Ishikawa (cell line): ENCODE results near the gene PKN1.
A peak's percentile ranks its signal among the peaks of the same experiment; 100 is the strongest.

Experiments used
- CEBPB ChIP-seq: IDR thresholded peaks from 2 replicates; pipeline ENCODE4 v1.6.1; 2012
- CREB1 ChIP-seq: IDR thresholded peaks from 2 replicates; pipeline ENCODE4 v1.6.1; 2012; ENCODE audit warnings: low read depth
- EGR1 ChIP-seq: IDR thresholded peaks from 2 replicates; pipeline ENCODE4 v1.6.1; 2012
- EP300 ChIP-seq: IDR thresholded peaks from 2 replicates; pipeline ENCODE4 v1.6.1; 2012; ENCODE audit warnings: borderline replicate concordance
- FOXM1 ChIP-seq: IDR thresholded peaks from 2 replicates; pipeline ENCODE4 v1.6.1; 2012; ENCODE audit warnings: low read depth, borderline replicate concordance
- NFIC ChIP-seq: IDR thresholded peaks from 2 replicates; pipeline ENCODE4 v1.6.1; 2012
- RAD21 ChIP-seq: IDR thresholded peaks from 2 replicates; pipeline ENCODE4 v1.6.1; 2012; ENCODE audit warnings: low read depth
- TAF1 ChIP-seq: IDR thresholded peaks from 2 replicates; pipeline ENCODE4 v1.6.1; 2012; ENCODE audit warnings: low read depth, mild to moderate bottlenecking
- TCF12 ChIP-seq: IDR thresholded peaks from 2 replicates; pipeline ENCODE4 v1.6.1; 2012; ENCODE audit warnings: low read depth
- TEAD4 ChIP-seq: IDR thresholded peaks from 2 replicates; pipeline ENCODE4 v1.6.1; 2012
- USF1 ChIP-seq: IDR thresholded peaks from 2 replicates; pipeline ENCODE4 v1.6.1; 2012
- YY1 ChIP-seq: IDR thresholded peaks from 2 replicates; pipeline ENCODE4 v1.6.1; 2012; ENCODE audit warnings: low read depth
- ZBTB7A ChIP-seq: IDR thresholded peaks from 2 replicates; pipeline ENCODE4 v1.6.1; 2012; ENCODE audit warnings: low read depth
- TF ChIP-seq, protein P1 (sequence below): IDR thresholded peaks from 2 replicates; pipeline ENCODE4 v1.6.1; 2012; ENCODE audit warnings: low read depth, mild to moderate bottlenecking
- TF ChIP-seq, protein P2 (sequence below): IDR thresholded peaks from 2 replicates; pipeline ENCODE4 v1.6.1; 2012

The PKN1 gene

GRCh38 chr19:14460935-14461334 is 27.8 kb downstream of the PKN1 start:
- TF ChIP-seq NFIC, result no peak

DNA sequence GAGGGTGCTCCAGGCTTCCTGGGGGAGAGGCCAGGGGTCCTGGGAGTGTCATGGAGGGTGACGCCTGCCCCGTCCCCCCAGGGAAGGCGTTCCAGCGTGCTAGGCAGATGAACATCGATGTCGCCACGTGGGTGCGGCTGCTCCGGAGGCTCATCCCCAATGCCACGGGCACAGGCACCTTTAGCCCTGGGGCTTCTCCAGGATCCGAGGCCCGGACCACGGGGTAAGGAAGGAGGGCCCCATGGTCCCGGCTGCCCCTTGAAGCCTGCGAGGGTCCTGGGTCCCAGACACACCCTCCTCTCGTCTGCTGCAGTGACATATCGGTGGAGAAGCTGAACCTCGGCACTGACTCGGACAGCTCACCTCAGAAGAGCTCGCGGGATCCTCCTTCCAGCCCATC is 30.6 kb downstream of the PKN1 start:
- TF ChIP-seq YY1, result no peak
- no peak for TF ChIP-seq TCF12

- TF ChIP-seq TAF1 (no peak), FOXM1 (no peak), EGR1 (no peak), ZBTB7A (no peak), RAD21 (no peak), CEBPB (no peak), USF1 (no peak), CREB1 (no peak), TCF12 (no peak), YY1 (no peak), EP300 (no peak), NFIC (no peak), TEAD4 (no peak)
- TF ChIP-seq, protein P1, sequence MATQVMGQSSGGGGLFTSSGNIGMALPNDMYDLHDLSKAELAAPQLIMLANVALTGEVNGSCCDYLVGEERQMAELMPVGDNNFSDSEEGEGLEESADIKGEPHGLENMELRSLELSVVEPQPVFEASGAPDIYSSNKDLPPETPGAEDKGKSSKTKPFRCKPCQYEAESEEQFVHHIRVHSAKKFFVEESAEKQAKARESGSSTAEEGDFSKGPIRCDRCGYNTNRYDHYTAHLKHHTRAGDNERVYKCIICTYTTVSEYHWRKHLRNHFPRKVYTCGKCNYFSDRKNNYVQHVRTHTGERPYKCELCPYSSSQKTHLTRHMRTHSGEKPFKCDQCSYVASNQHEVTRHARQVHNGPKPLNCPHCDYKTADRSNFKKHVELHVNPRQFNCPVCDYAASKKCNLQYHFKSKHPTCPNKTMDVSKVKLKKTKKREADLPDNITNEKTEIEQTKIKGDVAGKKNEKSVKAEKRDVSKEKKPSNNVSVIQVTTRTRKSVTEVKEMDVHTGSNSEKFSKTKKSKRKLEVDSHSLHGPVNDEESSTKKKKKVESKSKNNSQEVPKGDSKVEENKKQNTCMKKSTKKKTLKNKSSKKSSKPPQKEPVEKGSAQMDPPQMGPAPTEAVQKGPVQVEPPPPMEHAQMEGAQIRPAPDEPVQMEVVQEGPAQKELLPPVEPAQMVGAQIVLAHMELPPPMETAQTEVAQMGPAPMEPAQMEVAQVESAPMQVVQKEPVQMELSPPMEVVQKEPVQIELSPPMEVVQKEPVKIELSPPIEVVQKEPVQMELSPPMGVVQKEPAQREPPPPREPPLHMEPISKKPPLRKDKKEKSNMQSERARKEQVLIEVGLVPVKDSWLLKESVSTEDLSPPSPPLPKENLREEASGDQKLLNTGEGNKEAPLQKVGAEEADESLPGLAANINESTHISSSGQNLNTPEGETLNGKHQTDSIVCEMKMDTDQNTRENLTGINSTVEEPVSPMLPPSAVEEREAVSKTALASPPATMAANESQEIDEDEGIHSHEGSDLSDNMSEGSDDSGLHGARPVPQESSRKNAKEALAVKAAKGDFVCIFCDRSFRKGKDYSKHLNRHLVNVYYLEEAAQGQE, result no peak
- TF ChIP-seq, protein P2, sequence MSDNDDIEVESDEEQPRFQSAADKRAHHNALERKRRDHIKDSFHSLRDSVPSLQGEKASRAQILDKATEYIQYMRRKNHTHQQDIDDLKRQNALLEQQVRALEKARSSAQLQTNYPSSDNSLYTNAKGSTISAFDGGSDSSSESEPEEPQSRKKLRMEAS, result no peak
Measured at GRCh38 chr19:14467391-14467790, 34.3 kb downstream of the PKN1 start.

DNA sequence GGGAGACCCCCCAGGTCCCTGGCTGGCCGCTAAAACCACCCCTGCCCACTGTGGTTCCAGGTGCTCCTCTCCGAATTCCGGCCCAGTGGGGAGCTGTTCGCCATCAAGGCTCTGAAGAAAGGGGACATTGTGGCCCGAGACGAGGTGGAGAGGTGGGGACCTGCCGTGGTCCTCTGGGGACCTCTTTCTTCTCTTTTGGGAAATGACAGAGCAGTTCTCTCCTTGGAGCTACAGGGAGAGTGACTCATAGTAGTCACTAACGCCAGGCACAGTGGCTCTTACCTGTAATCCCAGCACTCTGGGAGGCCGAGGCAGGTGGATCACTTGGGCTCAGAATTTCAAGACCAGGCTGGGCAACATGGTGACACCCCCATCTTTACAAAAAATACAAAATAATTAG is 34.7 kb downstream of the PKN1 start:
- TF ChIP-seq NFIC, result no peak
- TF ChIP-seq RAD21, result peak; percentile 43; the same call in 1 of the 2 replicates

DNA sequence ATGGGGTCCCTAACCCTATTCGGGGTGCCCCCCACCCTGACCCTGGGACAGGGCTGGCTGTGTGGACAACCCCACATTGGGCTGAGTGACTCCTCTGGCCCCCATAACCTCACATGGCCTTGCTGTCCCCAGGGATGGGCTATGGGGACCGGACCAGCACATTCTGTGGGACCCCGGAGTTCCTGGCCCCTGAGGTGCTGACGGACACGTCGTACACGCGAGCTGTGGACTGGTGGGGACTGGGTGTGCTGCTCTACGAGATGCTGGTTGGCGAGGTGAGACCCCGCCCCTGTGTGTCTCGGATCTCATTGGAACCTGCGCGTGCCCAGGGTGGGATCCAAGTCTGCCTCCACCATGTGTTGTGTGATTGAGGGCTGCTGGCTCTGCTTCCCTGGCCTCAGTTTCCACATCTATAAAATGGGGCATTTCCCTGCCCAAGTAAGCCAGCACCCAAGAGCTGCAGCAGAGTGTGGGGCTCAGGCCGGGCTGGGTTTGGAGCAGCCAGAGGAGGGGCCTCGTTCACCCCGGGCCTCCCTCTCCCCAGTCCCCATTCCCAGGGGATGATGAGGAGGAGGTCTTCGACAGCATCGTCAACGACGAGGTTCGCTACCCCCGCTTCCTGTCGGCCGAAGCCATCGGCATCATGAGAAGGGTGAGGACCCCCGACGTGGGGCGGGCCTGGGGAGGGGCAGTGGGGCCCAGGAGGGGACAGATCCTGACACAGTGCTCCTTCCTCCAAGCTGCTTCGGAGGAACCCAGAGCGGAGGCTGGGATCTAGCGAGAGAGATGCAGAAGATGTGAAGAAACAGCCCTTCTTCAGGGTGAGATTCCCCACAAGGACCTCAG is 37.1 kb downstream of the PKN1 start:
- no peak for TF ChIP-seq RAD21
- TF ChIP-seq, protein P1, result no peak
- TF ChIP-seq ZBTB7A, result no peak
- no peak for TF ChIP-seq YY1
- no peak for TF ChIP-seq CREB1
- TF ChIP-seq TEAD4, result no peak
- TF ChIP-seq CEBPB, result no peak
- TF ChIP-seq EGR1, result no peak
- TF ChIP-seq TAF1, result no peak
- no peak for TF ChIP-seq EP300
- TF ChIP-seq NFIC, result no peak
- no peak for TF ChIP-seq USF1

DNA sequence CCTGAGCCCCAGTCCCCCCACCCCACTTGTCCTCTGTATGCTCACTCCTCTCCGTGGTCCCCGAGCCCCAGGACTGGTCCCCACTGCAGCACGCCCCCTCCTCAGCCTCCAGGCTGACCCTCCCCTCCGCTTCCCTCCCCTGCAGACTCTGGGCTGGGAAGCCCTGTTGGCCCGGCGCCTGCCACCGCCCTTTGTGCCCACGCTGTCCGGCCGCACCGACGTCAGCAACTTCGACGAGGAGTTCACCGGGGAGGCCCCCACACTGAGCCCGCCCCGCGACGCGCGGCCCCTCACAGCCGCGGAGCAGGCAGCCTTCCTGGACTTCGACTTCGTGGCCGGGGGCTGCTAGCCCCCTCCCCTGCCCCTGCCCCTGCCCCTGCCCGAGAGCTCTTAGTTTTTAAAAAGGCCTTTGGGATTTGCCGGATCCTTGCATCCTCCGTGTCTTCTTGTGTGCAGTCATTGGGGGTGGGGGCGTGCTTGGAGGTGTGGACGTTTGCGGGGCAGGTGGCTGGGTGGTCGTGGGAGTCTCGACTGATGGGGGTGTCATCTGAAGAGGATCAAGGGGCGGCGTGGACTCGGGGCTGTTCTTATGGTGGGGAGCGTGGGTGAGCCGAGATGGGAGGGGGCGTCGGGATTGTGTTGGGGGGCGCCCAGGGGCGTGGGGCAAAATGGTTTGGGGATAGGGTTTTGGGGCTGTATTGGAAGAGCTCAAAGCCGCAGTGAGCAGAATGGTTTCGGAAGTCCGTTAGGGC is 38.5 kb downstream of the PKN1 start:
- TF ChIP-seq CREB1, result no peak
- no peak for TF ChIP-seq NFIC
- no peak for TF ChIP-seq ZBTB7A
- TF ChIP-seq YY1, result no peak
- TF ChIP-seq FOXM1, result no peak
- TF ChIP-seq, protein P1, result no peak
- no peak for TF ChIP-seq CEBPB
- no peak for TF ChIP-seq EGR1
- no peak for TF ChIP-seq TCF12
- no peak for TF ChIP-seq TEAD4
- no peak for TF ChIP-seq TAF1
- TF ChIP-seq, protein P2, result no peak
- no peak for TF ChIP-seq EP300
- TF ChIP-seq RAD21, result no peak
- TF ChIP-seq USF1, result no peak
